COR-L47 (cell line): ENCODE measurements around the gene PROB1.
"Not testable (repeated sequence)": the region's sequence is repeated elsewhere in the genome, so short reads cannot be mapped to it uniquely, and the experiment has no call there.

ENCODE experiments used
- DNase-seq: peaks from one replicate; lab custom pipeline; 2025; lab: John Stamatoyannopoulos, UW

Gene PROB1

GRCh38 chr5:139378101-139378825, 16.6 kb downstream of the PROB1 start:
- DNase-seq, result no peak

- no peak for DNase-seq
Measured at GRCh38 chr5:139377226-139377625, 17.7 kb downstream of the PROB1 start.

DNA sequence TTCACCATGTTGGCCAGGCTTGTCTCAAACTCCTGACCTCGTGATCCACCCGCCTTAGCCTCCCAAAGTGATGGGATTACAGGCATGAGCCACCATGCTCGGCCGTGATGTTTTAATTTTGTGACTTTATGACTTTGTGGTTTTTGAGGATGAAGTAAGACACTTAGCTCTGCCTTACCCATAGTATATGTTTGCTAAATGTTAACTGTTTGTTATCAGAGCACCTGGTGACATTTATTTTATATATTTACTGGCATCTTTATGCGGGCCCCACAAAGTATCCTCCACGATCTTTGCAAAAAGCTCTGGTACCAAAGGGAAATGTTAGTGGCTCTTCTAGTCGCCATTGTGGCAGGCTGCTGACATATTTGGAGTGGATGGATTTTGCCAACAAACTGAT, 18.5 kb downstream of the PROB1 start:
- DNase-seq, result no peak

GRCh38 chr5:139374909-139375308, 20.0 kb downstream of the PROB1 start:
- DNase-seq, result no peak

DNA sequence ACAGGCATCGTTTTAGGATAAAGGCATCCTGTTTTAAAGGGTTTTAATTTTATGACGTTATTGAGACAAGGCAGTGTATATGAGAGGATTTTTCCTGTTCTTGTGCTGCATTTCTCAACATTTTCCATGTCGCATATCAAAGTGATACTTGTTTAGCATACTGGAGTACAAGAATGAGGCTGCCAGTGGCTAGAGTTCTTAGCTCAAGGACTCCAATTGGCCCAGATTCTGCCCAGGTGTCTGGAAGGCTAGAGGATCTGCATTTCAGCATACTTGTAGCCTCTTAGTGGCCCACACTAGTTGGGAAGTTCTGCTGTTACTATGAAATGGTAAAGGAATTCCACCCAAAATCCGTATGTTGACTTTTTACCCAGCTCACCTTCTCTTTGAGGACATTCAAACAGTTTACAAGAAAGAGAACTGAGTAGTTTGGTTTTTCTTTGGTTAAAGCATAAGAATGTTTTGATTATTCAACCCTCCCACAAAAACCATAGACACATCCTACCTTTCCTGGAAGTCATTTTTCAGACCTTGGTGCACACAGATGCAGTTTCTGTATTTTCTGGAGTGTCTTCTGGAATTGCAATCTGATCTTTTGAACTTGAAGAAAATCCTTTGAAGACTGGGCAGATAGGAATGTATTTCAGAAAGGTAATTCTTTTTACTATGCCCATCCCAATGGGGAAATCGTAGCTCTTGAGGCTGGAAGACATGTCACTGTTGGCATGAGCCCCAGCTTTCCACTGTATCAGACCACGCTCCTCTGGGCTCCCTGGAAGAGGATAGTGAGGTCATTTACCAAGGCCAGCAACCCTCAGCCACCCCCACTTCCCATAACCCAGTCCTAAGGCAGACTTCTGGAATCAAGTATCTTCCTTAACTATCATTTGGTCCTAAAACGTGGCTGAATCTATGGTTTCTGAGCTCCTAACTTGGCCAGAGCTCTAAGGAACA, 23.1 kb downstream of the PROB1 start:
- no peak for DNase-seq

- no peak for DNase-seq
Measured at GRCh38 chr5:139369181-139369580, 25.7 kb downstream of the PROB1 start.

DNA sequence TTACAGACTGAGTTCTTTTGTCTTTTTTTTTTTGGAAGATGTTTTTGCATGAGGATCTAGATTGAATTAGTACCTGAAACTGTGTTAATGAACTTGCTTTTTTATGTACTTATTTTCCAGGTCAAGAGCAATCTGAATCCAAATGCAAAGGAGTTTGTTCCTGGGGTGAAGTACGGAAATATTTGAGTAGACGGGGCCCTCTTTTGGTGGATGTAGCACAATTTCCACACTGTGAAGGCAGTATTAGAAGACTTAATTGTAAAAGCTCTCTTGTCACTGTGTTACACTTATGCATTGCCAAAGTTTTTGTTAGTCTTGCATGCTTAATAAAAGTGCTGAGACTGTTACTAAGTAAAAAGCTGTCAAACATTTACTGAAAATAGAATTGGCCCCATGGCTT, 26.3 kb downstream of the PROB1 start:
- no peak for DNase-seq

- no peak for DNase-seq
Measured at GRCh38 chr5:139364466-139364865, 30.4 kb downstream of the PROB1 start.

- no peak for DNase-seq
Measured at GRCh38 chr5:139363937-139364336, 31.0 kb downstream of the PROB1 start.

DNA sequence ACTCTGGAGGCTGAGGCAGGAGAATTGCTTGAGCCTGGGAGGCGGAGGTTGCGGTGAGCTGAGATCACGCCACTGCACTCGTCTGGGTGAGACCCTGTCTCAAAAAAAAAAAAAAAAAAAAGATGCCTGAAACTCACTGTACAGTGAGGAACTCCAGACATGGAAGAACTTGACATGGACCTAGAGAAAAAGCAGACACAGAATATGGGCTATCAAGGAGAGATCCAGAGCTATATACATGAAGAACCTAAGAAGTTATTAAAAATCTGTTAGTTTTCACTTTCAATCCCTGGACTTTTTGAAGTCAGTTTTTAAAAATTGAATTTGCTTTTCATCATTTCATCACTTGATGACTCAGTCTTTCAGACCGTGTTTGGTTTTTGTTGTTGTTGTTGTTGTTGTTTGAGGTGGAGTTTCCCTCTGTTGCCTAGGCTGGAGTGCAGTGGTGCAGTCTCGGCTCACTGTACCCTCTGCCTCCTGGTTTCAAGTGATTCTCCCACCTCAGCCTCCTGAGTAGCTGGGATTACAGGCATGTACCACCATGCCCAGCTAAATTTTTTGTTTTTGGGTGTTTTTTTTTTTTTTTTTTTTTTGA, 33.0 kb downstream of the PROB1 start:
- DNase-seq, result no peak

GRCh38 chr5:139360384-139360783, 34.5 kb downstream of the PROB1 start:
- no peak for DNase-seq

- no peak for DNase-seq
Measured at GRCh38 chr5:139358064-139358463, 36.8 kb downstream of the PROB1 start.

GRCh38 chr5:139355900-139356299, 39.0 kb downstream of the PROB1 start:
- not testable (repeated sequence) for DNase-seq

- DNase-seq, result no peak
Measured at GRCh38 chr5:139354186-139354585, 40.7 kb downstream of the PROB1 start.

- not testable (repeated sequence) for DNase-seq
Measured at GRCh38 chr5:139347863-139348262, 47.0 kb downstream of the PROB1 start.

DNA sequence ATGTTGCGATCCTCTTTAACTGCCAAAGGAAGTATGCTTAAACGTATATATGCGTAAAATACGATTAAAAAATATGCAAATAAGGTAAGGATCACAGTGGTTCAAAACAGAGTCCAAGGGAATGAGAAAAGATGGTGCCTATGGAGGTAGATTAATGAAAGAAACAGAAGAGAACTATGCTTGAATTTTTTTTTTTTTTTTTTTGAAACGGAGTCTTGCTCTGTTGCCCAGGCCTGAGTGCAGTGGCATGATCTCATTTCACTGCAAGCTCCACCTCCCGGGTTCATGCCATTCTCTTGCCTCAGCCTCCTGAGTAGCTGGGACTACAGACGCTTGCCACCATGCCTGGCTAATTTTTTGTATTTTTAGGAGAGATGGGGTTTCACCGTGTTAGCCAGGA, 49.5 kb downstream of the PROB1 start:
- not testable (repeated sequence) for DNase-seq

- DNase-seq, result no peak
Measured at GRCh38 chr5:139344177-139344576, 50.7 kb downstream of the PROB1 start.

- DNase-seq, result no peak
Measured at GRCh38 chr5:139343476-139343875, 51.4 kb downstream of the PROB1 start.

- DNase-seq, result no peak
Measured at GRCh38 chr5:139342423-139342723, 52.5 kb downstream of the PROB1 start.

- peak; percentile 98 for DNase-seq
Measured at GRCh38 chr5:139341689-139342422, 53.0 kb downstream of the PROB1 start, which contains the start of gene PAIP2. PAIP2 (plus strand) TSS chr5:139341854; CDS start chr5:139363785, 21,931 bp downstream.

DNA sequence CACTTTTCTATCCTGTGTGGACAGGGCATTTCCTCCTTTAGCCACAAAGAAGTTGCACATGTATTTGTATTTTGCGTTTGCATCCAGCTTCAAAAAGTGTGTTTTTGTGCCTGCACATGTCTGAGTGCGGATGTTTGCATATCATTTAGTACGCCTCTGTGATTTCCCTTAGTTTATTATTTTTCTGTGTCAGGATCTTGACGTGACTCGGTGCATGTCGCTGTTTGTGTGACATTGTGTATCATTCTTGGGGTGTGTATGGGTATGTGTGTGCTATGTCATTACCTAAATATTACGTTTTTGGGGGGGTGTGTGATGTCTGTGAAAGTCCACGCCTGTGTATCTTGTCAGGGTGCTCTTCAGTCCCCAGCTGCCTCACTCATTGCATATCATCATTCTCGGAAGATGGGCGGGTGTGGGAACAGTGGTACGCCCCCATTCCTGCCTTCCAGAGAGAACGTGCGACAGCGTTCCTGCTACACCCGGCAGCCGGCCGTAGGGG, 53.7 kb downstream of the PROB1 start:
- no peak for DNase-seq
